H1 (cell line): ENCODE data around the gene TTBK2. TPM values are rescaled to one million over a fixed set of nuclear protein-coding genes. Genes with fewer than 3 reads are reported as not detected.

ENCODE experiments used
- BCL11A ChIP-seq, 2 experiments: IDR thresholded peaks; one replicate each; pipeline ENCODE4 v1.6.1; 2011; ENCODE audit warnings: low read depth in 2 of 2, low read length in 2 of 2, mild to moderate bottlenecking in 2 of 2
- CHD2 ChIP-seq: IDR thresholded peaks from 2 replicates; pipeline ENCODE4 v1.6.1; 2012; ENCODE audit warnings: low read length, improper control_type of control experiment
- MAFK ChIP-seq: IDR thresholded peaks from 2 replicates; pipeline ENCODE4 v1.6.1; 2012; ENCODE audit warnings: low read depth, mild to moderate bottlenecking, improper control_type of control experiment, low read length
- NANOG ChIP-seq: IDR thresholded peaks from 2 replicates; pipeline ENCODE4 v1.6.1; 2011; ENCODE audit warnings: low read length, low read depth, mild to moderate bottlenecking, inconsistent platforms; ENCODE audit not compliant: insufficient read depth, poor library complexity, severe bottlenecking
- PHF8 ChIP-seq: fragments of 200-600 bp; sonication (generic); conservative IDR thresholded peaks from 2 replicates; pipeline ENCODE4 v1.7.1; 2012; ENCODE audit warnings: low read depth, mild to moderate bottlenecking, inconsistent platforms, low read length, moderate library complexity
- SP2 ChIP-seq: IDR thresholded peaks from 2 replicates; pipeline ENCODE4 v1.6.1; 2012; ENCODE audit warnings: mild to moderate bottlenecking, low read length, inconsistent platforms
- SRF ChIP-seq: IDR thresholded peaks from 2 replicates; pipeline ENCODE4 v1.6.1; 2011; ENCODE audit warnings: mild to moderate bottlenecking, low read depth, low read length, moderate library complexity
- polyA plus RNA-seq, 7 experiments: library from polyadenylated mRNA; depleted of rRNA in 3 of 7; stranded (reverse) in 5 of 7; unstranded in 2 of 7; fragments of >200 nt in 5 of 7; fragments of 200-250 nt in 2 of 7; gene quantifications; 1 replicate in 5 of 7; 2 replicates in 1 of 7; 4 replicates in 1 of 7; pipeline versions ENCODE4 v1.2.1 to v1.2.3, GENCODE V29; 2011 to 2013; ENCODE audit warnings: missing spikeins in 2 of 7, mixed read lengths in 2 of 7
- total RNA-seq: library from RNA; stranded (reverse); fragmentation: NEBNext Ultra II Directional; extraction: Animal tissue kit (Norgen Biotek cat#: 25700); gene quantifications from 2 replicates; pipeline ENCODE4 v1.2.1, GENCODE V29; 2021
- TF ChIP-seq, protein P1 (sequence below): fragments of 300-600 bp; sonication (generic); IDR thresholded peaks from 2 replicates; pipeline ENCODE4 v1.7.1; 2012; ENCODE audit warnings: low read length, moderate library complexity, mild to moderate bottlenecking, inconsistent platforms; ENCODE audit not compliant: insufficient replicate concordance
- TF ChIP-seq, protein P2 (sequence below): IDR thresholded peaks from 2 replicates; pipeline ENCODE4 v1.6.1; 2012; ENCODE audit warnings: inconsistent platforms
- TF ChIP-seq, protein P3 (sequence below): IDR thresholded peaks from 2 replicates; pipeline ENCODE4 v1.6.1; 2012; ENCODE audit warnings: inconsistent platforms

TTBK2 gene
- total and polyA plus RNA-seq, 2 of the 8 experiments (the other 6 are each of a cell fraction or from before 2014, with no cell fraction given), result 2.7 to 18.2 TPM

DNA sequence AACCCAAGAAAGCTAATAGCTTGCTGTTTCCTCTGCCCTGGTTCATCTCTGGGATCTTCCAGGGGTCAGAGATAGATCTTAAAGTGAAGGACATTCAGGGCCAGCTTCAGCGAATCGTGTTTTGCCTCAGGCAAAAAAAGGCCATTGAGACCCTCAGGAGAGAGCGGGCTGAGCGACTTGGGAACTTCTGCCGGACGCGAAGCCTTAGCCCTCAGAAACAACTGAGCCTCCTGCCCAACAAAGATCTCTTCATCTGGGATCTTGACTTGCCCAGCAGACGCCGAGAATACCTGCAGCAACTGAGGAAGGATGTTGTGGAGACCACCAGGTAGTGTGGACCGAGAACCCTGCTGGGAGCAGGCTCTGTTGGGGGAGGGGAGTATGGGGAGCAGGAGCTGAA lies 226.2 kb downstream of the TTBK2 start (continued):
- TF ChIP-seq, protein P1, sequence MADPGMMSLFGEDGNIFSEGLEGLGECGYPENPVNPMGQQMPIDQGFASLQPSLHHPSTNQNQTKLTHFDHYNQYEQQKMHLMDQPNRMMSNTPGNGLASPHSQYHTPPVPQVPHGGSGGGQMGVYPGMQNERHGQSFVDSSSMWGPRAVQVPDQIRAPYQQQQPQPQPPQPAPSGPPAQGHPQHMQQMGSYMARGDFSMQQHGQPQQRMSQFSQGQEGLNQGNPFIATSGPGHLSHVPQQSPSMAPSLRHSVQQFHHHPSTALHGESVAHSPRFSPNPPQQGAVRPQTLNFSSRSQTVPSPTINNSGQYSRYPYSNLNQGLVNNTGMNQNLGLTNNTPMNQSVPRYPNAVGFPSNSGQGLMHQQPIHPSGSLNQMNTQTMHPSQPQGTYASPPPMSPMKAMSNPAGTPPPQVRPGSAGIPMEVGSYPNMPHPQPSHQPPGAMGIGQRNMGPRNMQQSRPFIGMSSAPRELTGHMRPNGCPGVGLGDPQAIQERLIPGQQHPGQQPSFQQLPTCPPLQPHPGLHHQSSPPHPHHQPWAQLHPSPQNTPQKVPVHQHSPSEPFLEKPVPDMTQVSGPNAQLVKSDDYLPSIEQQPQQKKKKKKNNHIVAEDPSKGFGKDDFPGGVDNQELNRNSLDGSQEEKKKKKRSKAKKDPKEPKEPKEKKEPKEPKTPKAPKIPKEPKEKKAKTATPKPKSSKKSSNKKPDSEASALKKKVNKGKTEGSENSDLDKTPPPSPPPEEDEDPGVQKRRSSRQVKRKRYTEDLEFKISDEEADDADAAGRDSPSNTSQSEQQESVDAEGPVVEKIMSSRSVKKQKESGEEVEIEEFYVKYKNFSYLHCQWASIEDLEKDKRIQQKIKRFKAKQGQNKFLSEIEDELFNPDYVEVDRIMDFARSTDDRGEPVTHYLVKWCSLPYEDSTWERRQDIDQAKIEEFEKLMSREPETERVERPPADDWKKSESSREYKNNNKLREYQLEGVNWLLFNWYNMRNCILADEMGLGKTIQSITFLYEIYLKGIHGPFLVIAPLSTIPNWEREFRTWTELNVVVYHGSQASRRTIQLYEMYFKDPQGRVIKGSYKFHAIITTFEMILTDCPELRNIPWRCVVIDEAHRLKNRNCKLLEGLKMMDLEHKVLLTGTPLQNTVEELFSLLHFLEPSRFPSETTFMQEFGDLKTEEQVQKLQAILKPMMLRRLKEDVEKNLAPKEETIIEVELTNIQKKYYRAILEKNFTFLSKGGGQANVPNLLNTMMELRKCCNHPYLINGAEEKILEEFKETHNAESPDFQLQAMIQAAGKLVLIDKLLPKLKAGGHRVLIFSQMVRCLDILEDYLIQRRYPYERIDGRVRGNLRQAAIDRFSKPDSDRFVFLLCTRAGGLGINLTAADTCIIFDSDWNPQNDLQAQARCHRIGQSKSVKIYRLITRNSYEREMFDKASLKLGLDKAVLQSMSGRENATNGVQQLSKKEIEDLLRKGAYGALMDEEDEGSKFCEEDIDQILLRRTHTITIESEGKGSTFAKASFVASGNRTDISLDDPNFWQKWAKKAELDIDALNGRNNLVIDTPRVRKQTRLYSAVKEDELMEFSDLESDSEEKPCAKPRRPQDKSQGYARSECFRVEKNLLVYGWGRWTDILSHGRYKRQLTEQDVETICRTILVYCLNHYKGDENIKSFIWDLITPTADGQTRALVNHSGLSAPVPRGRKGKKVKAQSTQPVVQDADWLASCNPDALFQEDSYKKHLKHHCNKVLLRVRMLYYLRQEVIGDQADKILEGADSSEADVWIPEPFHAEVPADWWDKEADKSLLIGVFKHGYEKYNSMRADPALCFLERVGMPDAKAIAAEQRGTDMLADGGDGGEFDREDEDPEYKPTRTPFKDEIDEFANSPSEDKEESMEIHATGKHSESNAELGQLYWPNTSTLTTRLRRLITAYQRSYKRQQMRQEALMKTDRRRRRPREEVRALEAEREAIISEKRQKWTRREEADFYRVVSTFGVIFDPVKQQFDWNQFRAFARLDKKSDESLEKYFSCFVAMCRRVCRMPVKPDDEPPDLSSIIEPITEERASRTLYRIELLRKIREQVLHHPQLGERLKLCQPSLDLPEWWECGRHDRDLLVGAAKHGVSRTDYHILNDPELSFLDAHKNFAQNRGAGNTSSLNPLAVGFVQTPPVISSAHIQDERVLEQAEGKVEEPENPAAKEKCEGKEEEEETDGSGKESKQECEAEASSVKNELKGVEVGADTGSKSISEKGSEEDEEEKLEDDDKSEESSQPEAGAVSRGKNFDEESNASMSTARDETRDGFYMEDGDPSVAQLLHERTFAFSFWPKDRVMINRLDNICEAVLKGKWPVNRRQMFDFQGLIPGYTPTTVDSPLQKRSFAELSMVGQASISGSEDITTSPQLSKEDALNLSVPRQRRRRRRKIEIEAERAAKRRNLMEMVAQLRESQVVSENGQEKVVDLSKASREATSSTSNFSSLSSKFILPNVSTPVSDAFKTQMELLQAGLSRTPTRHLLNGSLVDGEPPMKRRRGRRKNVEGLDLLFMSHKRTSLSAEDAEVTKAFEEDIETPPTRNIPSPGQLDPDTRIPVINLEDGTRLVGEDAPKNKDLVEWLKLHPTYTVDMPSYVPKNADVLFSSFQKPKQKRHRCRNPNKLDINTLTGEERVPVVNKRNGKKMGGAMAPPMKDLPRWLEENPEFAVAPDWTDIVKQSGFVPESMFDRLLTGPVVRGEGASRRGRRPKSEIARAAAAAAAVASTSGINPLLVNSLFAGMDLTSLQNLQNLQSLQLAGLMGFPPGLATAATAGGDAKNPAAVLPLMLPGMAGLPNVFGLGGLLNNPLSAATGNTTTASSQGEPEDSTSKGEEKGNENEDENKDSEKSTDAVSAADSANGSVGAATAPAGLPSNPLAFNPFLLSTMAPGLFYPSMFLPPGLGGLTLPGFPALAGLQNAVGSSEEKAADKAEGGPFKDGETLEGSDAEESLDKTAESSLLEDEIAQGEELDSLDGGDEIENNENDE, result no peak
- TF ChIP-seq SP2, result no peak
- no peak for TF ChIP-seq CHD2
- TF ChIP-seq, protein P2, sequence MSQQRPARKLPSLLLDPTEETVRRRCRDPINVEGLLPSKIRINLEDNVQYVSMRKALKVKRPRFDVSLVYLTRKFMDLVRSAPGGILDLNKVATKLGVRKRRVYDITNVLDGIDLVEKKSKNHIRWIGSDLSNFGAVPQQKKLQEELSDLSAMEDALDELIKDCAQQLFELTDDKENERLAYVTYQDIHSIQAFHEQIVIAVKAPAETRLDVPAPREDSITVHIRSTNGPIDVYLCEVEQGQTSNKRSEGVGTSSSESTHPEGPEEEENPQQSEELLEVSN, result no peak
- TF ChIP-seq BCL11A (IDR thresholded peaks at IDR 0.05; ENCODE audit: low read depth in 2 of 2, low read length in 2 of 2), result no peak
- TF ChIP-seq SRF, result no peak
- TF ChIP-seq PHF8, result no peak
- no peak for TF ChIP-seq NANOG
- TF ChIP-seq, protein P3, sequence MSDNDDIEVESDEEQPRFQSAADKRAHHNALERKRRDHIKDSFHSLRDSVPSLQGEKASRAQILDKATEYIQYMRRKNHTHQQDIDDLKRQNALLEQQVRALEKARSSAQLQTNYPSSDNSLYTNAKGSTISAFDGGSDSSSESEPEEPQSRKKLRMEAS, result no peak
- TF ChIP-seq MAFK, result no peak
